GM19397 (cell line): ENCODE results near the gene ARHGAP10.
"Not testable (repeated sequence)": the region's sequence is repeated elsewhere in the genome, so short reads cannot be mapped to it uniquely, and the experiment has no call there.

Source experiments
- ATAC-seq: cut with Tn5 transposase; IDR thresholded peaks from one replicate; pipeline ENCODE4 v1.9.1; 2021; ENCODE audit warnings: mild to moderate bottlenecking, moderate library complexity; ENCODE audit not compliant: unreplicated experiment

ARHGAP10 gene

GRCh38 chr4:147975933-147976928 is 244.3 kb downstream of the ARHGAP10 start:
- ATAC-seq = no peak

GRCh38 chr4:147980586-147980985 is 248.7 kb downstream of the ARHGAP10 start:
- no peak for ATAC-seq

- ATAC-seq = peak; percentile 84
Observed at GRCh38 chr4:147981305-147981704, 249.4 kb downstream of the ARHGAP10 start.

GRCh38 chr4:147984065-147984777 is 252.3 kb downstream of the ARHGAP10 start:
- no peak for ATAC-seq

- ATAC-seq = no peak
Observed at GRCh38 chr4:147984778-147985138, 252.9 kb downstream of the ARHGAP10 start.

GRCh38 chr4:147985376-147985775 is 253.5 kb downstream of the ARHGAP10 start:
- no peak for ATAC-seq

- peak; percentile 55 for ATAC-seq
Observed at GRCh38 chr4:147987252-147987651, 255.4 kb downstream of the ARHGAP10 start.

GRCh38 chr4:147991543-147992283 is 259.8 kb downstream of the ARHGAP10 start:
- no peak for ATAC-seq

- ATAC-seq = no peak
Observed at GRCh38 chr4:147994076-147994475, 262.2 kb downstream of the ARHGAP10 start.

GRCh38 chr4:147994491-147995385 is 262.9 kb downstream of the ARHGAP10 start:
- no peak for ATAC-seq

- no peak for ATAC-seq
Observed at GRCh38 chr4:147996859-147997258, 265.0 kb downstream of the ARHGAP10 start.

- not testable (repeated sequence) for ATAC-seq
Observed at GRCh38 chr4:148000038-148000437, 268.1 kb downstream of the ARHGAP10 start.

GRCh38 chr4:148004228-148004857 is 272.5 kb downstream of the ARHGAP10 start:
- ATAC-seq = no peak

GRCh38 chr4:148006001-148006400 is 274.1 kb downstream of the ARHGAP10 start:
- ATAC-seq = no peak

- ATAC-seq = no peak
Observed at GRCh38 chr4:148007314-148007760, 275.4 kb downstream of the ARHGAP10 start.

- no peak for ATAC-seq
Observed at GRCh38 chr4:148007792-148008191, 275.9 kb downstream of the ARHGAP10 start.

GRCh38 chr4:148015058-148015457 is 283.2 kb downstream of the ARHGAP10 start:
- ATAC-seq = no peak

GRCh38 chr4:148015468-148015867 is 283.6 kb downstream of the ARHGAP10 start:
- ATAC-seq = no peak

GRCh38 chr4:148016063-148016637 is 284.3 kb downstream of the ARHGAP10 start:
- no peak for ATAC-seq
